Memory B cell (primary cell): ENCODE results near the gene KIRREL3.

Source experiments
- ATAC-seq: fragments of 150-1000 bp; cut with Tn5 transposase; 2 replicates; pipeline ENCODE4 v1.10.0; 2021; ENCODE audit warnings: low read depth, mild to moderate bottlenecking, moderate library complexity
- DNase-seq, 2 donors: peaks; one replicate each; pipeline ENCODE4 v3.0.0; 2022; ENCODE audit warnings: low spot score in 2 of 2
- H3K27ac Mint-ChIP-seq: one replicate; pipeline ENCODE4 v1.8.0; 2022; ENCODE audit warnings: mild to moderate bottlenecking, moderate library complexity, mixed read lengths
- H3K27me3 Mint-ChIP-seq: one replicate; pipeline ENCODE4 v1.8.0; 2022; ENCODE audit warnings: mixed read lengths
- H3K36me3 Mint-ChIP-seq: one replicate; pipeline ENCODE4 v1.8.0; 2022; ENCODE audit warnings: mild to moderate bottlenecking, mixed read lengths
- H3K4me1 Mint-ChIP-seq: one replicate; pipeline ENCODE4 v1.8.0; 2022; ENCODE audit warnings: mixed read lengths
- H3K4me3 Mint-ChIP-seq: one replicate; pipeline ENCODE4 v1.8.0; 2022; ENCODE audit warnings: mild to moderate bottlenecking, moderate library complexity, mixed read lengths
- H3K9me3 Mint-ChIP-seq: one replicate; pipeline ENCODE4 v1.8.0; 2022; ENCODE audit warnings: mixed read lengths

KIRREL3 gene

DNA sequence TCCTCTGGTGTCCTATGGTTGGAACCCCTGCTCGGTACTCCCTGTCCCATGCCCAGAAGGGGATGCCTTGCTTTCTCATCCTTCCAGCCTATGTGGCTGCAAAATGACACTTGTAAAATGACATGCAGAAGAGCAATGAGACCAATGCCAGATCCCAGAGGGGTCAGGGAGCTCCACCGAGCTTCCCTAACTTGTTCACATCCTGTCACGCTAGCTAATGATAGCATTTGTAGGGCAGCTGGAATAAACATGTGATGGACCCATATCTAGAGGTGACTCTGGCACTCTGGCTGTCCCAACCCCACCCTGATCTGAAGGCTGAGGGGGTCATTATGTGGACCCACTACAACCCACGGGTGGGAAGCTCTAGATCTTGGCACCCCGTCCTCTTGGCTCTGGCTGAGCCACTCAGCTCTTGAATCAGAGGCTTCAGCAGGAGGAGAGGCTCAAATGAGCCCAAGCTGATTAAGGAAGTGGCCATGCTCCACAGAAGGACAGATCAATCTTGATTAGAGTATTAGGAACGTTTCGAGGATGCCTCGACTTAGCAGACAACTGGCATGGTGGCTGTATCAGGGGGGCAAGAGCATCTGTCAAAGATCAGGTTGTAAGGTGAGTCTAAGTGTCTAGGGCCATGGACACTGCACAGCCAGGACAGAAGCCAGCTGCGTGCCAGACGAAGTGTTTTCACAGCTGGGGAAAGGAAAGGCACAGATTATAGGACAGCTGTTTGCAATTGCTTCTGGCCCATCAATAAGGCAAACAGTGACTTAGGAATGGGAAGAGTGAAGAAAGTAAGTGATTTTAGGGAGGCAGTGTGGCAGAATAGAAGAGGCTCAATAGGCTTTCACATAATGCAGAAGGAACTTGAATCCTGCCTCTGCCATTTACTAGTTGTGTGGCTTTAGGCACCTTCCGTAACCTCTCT, 182.8 kb downstream of the KIRREL3 start:
- Mint-ChIP-seq H3K4me3 (no peak overlapping the region), H3K27ac (no peak overlapping the region), H3K36me3 (no peaks in the 10 kb centered on the region), H3K27me3 (peaks cover 4% of the 10 kb centered on the region), H3K9me3 (peaks cover 3% of the 10 kb centered on the region), H3K4me1 (no peaks in the 10 kb centered on the region)
- ATAC-seq (no peak), DNase-seq (no peak)

DNA sequence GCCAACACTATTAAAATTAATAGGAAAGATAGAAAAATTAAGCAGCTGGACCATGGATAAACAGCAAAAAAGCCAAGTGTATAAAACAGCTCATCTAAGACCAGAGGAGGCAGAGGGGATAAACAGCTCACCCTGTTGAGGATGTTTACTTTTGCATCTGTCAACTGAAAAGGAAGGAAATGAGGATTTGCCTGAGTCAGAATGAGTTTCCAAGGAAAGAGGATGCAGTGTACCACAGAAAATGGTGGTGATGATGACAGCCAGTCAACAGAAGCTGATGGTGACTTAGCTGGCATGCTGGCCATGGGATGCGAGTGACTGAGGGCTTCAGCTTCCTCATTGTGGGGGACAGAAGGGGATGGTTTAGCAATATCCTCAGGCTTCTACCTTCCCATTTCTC, 183.5 kb downstream of the KIRREL3 start:
- DNase-seq (no peak), ATAC-seq (no peak)
- Mint-ChIP-seq H3K4me3 (no peak overlapping the region), H3K4me1 (no peaks in the 10 kb centered on the region), H3K36me3 (no peaks in the 10 kb centered on the region), H3K27me3 (peaks cover 4% of the 10 kb centered on the region), H3K9me3 (peaks cover 3% of the 10 kb centered on the region), H3K27ac (no peak overlapping the region)

GRCh38 chr11:126816645-126817044, 183.9 kb downstream of the KIRREL3 start:
- Mint-ChIP-seq H3K9me3 (peaks cover 3% of the 10 kb centered on the region), H3K27me3 (peaks cover 4% of the 10 kb centered on the region), H3K27ac (no peak overlapping the region), H3K4me1 (no peaks in the 10 kb centered on the region), H3K36me3 (no peaks in the 10 kb centered on the region), H3K4me3 (no peak overlapping the region)
- no peak for DNase-seq
- ATAC-seq, result no peak

DNA sequence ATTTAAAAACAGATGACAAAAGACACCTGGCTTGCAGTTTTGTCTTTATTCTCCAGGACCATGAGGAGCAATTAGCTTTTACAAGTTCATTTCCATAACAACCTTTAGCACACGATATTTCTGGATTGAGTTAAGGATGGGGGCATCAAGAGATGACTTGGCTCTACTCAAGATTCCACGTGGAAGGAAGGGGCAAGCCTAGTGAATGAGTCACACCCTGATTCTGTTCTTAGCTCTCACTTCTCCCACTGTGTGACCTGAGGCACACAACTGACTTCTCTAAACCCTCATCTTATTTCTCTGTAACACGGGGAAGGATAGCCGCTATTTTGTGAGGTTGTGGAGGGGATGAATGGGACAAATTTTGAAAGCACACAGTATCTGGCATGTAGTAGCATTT, 185.5 kb downstream of the KIRREL3 start:
- no peak overlapping the region for H3K27ac Mint-ChIP-seq
- H3K36me3 Mint-ChIP-seq, result no peaks in the 10 kb centered on the region
- no peak overlapping the region for H3K4me3 Mint-ChIP-seq
- no peaks in the 10 kb centered on the region for H3K4me1 Mint-ChIP-seq
- DNase-seq (no peak), ATAC-seq (no peak)
- H3K9me3 Mint-ChIP-seq, result peaks cover 1% of the 10 kb centered on the region
- peaks cover 2% of the 10 kb centered on the region for H3K27me3 Mint-ChIP-seq

DNA sequence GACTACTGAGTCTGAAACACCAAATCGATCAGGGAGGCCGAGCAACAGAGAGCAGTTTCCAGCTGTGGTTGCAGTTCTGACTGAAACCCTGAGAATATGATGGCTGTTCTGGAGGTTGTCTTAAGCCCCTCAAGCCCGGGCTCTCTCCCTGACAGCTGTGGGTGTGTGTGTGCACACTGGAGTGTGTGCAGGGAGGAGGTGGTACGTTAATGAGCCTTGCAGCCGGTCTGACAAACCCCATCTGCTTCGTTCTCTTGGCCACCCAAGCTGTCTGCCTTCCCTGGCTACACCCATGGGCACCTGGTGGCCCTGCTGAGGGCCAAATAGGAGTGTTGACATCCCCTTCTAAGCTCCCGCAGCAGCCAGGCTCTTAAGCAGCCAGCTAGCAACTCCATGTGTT, 189.8 kb downstream of the KIRREL3 start:
- Mint-ChIP-seq H3K4me3 (no peak overlapping the region), H3K9me3 (no peaks in the 10 kb centered on the region), H3K36me3 (no peaks in the 10 kb centered on the region), H3K4me1 (no peaks in the 10 kb centered on the region), H3K27me3 (peaks cover 3% of the 10 kb centered on the region), H3K27ac (no peak overlapping the region)
- ATAC-seq, result no peak
- no peak for DNase-seq

DNA sequence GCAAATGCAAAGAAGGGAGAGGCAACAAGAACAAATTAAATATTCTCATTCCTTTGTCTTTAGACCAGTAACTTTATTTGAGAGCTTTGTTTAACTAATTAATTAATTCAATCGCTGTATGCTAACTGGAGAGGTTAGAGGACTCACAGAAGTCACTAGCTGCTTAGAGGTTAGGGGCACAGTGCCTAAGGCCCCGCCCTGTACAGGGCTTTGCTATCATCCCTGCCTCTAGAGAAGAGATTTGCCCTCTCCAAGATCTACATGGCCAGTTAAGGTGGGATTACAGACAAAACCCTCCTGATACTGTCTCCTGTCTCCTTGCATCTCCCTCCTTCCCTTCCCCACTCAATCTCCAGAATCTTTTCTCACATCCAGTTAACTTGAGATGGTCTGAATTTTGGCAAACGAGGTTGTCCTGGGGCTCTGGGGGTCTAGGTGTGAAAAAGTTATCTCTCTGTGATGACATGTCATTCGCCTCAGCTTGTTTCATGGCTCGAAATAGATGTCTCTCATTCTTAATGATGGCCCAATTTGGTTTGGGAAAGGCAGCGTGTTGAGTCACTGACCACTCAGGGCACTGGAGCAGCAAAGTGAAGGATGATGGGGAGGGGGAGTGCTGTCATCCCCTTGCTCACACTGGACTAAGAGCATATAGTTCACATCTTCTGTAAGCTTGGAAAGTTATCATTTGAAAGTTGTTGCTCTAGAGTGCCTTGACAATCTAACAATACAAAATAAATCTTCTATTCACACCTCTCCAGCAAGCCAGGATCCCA, 190.9 kb downstream of the KIRREL3 start:
- Mint-ChIP-seq H3K4me1 (no peaks in the 10 kb centered on the region), H3K27me3 (peaks cover 3% of the 10 kb centered on the region), H3K4me3 (no peak overlapping the region), H3K36me3 (no peaks in the 10 kb centered on the region), H3K27ac (no peak overlapping the region), H3K9me3 (no peaks in the 10 kb centered on the region)
- DNase-seq (no peak), ATAC-seq (no peak)

GRCh38 chr11:126808836-126809235, 191.7 kb downstream of the KIRREL3 start:
- H3K27ac Mint-ChIP-seq, result no peak overlapping the region
- no peak overlapping the region for H3K4me3 Mint-ChIP-seq
- DNase-seq, result no peak
- ATAC-seq, result no peak
- no peaks in the 10 kb centered on the region for H3K36me3 Mint-ChIP-seq
- H3K4me1 Mint-ChIP-seq, result no peaks in the 10 kb centered on the region
- peaks cover 3% of the 10 kb centered on the region for H3K27me3 Mint-ChIP-seq
- H3K9me3 Mint-ChIP-seq, result no peaks in the 10 kb centered on the region

DNA sequence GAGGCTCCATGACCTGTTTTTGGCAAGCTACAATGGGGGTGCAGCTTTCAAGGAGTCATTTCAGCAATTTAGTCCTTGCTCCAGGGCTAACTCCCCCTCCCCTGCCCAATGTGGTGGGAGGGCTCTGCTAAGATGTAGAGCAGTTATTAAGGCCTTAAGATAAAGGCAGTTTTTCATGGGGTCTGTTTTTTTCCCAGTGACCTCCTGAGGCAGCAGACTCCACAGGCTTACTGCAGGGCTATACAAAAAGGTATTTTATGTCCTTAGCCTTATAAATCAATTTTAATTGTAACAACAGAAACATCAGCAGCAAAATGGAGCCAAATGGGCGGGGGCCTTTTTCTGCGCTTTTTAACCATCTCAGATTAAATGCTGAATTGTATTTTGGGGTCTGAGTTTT, 192.3 kb downstream of the KIRREL3 start:
- no peaks in the 10 kb centered on the region for H3K4me1 Mint-ChIP-seq
- H3K27me3 Mint-ChIP-seq, result peaks cover 5% of the 10 kb centered on the region
- ATAC-seq (no peak), DNase-seq (no peak)
- H3K9me3 Mint-ChIP-seq, result no peaks in the 10 kb centered on the region
- H3K4me3 Mint-ChIP-seq, result no peak overlapping the region
- H3K36me3 Mint-ChIP-seq, result no peaks in the 10 kb centered on the region
- no peak overlapping the region for H3K27ac Mint-ChIP-seq

DNA sequence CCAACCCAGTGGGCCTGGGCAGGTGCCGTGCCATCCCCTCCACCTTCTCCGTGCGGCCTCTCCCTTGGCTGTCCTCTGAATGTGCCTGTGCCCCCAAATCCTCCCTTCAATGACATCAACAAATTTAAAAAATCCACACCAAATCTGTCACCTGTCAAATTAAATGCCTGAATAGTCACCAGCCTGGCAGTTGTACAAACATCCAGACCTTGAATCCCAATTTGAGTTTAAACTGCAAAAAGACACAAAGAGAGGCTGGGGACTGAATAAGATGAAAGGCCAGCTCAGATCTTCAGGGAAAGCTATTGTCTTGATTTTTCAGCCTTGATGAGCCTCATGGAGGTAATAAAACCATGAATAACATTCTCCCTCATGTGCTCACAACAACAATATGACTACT, 194.7 kb downstream of the KIRREL3 start:
- Mint-ChIP-seq H3K9me3 (no peaks in the 10 kb centered on the region), H3K36me3 (no peaks in the 10 kb centered on the region), H3K27ac (no peak overlapping the region), H3K27me3 (peaks cover 9% of the 10 kb centered on the region), H3K4me1 (no peaks in the 10 kb centered on the region), H3K4me3 (no peak overlapping the region)
- DNase-seq (no peak), ATAC-seq (no peak)

DNA sequence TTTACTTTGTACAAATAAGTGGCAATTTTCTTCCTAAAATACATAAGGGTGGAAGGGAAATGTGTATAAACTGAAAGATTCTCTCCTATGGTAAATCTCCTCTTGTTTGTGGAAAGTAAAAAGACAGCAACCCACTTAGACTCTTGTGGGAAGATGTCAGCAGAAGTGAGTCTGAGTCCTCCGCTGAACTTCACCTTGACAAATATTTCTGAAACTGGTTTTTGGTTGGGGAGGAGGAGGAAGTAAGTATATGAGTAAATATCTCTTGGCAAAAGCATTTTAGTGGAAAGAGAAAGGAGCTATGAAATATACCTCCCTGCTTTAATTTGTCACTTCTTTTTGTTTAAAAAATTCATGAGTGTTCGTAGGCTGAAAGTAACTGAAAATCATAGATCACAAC, 196.2 kb downstream of the KIRREL3 start:
- Mint-ChIP-seq H3K4me1 (no peaks in the 10 kb centered on the region), H3K27ac (no peak overlapping the region), H3K36me3 (no peaks in the 10 kb centered on the region), H3K9me3 (peaks cover under 1% of the 10 kb centered on the region), H3K27me3 (peaks cover 9% of the 10 kb centered on the region), H3K4me3 (no peak overlapping the region)
- DNase-seq (no peak), ATAC-seq (no peak)

DNA sequence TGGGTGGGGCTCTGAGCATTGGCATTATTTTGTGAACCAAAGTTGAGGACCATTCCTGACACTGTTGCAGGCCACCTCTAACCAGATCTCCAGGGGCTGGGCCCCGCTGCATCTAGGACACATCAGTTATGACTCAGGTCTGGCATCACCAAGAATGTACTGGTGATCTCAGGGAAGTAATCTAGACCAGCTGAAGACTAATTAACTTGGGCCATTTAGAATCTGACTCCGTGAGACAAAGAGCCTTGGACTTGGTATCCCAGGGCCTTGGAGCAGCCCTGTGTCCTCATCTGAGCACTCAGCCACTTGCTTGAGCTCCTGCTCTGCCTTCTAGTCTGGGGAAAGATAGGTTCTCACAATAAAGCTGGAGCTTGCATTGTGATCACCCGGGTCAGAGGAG, 200.6 kb downstream of the KIRREL3 start:
- no peak overlapping the region for H3K27ac Mint-ChIP-seq
- ATAC-seq, result no peak
- H3K27me3 Mint-ChIP-seq, result peaks cover 6% of the 10 kb centered on the region
- no peak overlapping the region for H3K4me3 Mint-ChIP-seq
- H3K9me3 Mint-ChIP-seq, result peaks cover 6% of the 10 kb centered on the region
- DNase-seq, result no peak
- H3K36me3 Mint-ChIP-seq, result no peaks in the 10 kb centered on the region
- peaks cover 3% of the 10 kb centered on the region for H3K4me1 Mint-ChIP-seq

- H3K27ac Mint-ChIP-seq, result no peak overlapping the region
- H3K36me3 Mint-ChIP-seq, result no peaks in the 10 kb centered on the region
- ATAC-seq, result no peak
- DNase-seq, result no peak
- H3K9me3 Mint-ChIP-seq, result peaks cover 6% of the 10 kb centered on the region
- peaks cover 3% of the 10 kb centered on the region for H3K4me1 Mint-ChIP-seq
- peaks cover 5% of the 10 kb centered on the region for H3K27me3 Mint-ChIP-seq
- no peak overlapping the region for H3K4me3 Mint-ChIP-seq
These were observed 203.0 kb downstream of the KIRREL3 start for GRCh38 chr11:126797457-126798169.

DNA sequence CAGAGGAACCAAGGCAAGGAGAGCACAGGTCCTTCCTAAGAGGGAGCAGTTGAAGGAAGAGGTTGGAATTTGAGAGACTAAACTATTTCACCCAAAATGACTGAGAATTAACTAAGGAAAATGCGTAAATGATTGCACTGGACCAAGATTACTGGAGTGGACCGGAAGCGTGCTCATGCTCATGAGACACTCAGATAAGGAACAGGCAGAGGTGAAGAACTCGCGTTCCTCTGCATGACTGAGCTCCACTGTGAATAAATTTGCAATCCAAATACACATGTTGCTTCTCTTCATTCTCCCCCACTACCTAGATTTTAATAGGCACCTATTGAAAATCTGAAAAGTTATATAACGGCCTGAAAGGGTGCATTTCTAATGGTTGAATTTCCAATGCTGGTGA, 207.0 kb downstream of the KIRREL3 start:
- no peak overlapping the region for H3K4me3 Mint-ChIP-seq
- no peak overlapping the region for H3K27ac Mint-ChIP-seq
- no peaks in the 10 kb centered on the region for H3K4me1 Mint-ChIP-seq
- H3K9me3 Mint-ChIP-seq, result peaks cover 5% of the 10 kb centered on the region
- no peaks in the 10 kb centered on the region for H3K36me3 Mint-ChIP-seq
- peaks cover 3% of the 10 kb centered on the region for H3K27me3 Mint-ChIP-seq
- no peak for ATAC-seq
- DNase-seq, result no peak

DNA sequence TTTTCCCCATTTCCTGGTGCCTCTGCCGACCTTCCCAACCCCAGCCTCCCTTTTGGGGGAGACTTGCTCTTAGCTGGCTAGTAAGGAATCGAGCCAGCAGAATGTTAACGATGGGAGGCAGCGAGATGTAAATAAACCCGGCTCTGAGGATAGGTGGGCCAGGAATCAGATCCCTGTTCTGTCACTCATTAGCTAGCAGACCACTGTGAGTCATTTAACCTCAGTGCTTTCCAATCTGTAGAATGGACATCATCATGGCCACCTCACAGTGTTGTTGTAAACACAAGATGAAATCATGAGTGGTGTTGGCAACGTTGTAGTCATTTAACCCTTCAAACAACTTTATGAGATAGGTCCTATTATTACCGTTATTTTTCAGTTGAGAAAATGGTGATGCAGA, 208.6 kb downstream of the KIRREL3 start:
- Mint-ChIP-seq H3K36me3 (no peaks in the 10 kb centered on the region), H3K9me3 (peaks cover 5% of the 10 kb centered on the region), H3K4me1 (no peaks in the 10 kb centered on the region), H3K27me3 (peaks cover 3% of the 10 kb centered on the region), H3K27ac (no peak overlapping the region), H3K4me3 (no peak overlapping the region)
- ATAC-seq (no peak), DNase-seq (no peak)
